OCI-LY3 (cell line): ENCODE measurements around the gene BEGAIN.

Experiments
- EZH2phosphoT487 ChIP-seq: fragments of 200-600 bp; shearing (Covaris generic); IDR thresholded peaks from 2 replicates; pipeline ENCODE4 v1.6.1; 2018; ENCODE audit warnings: antibody characterized with exemption, mixed run types, low read depth
- TF ChIP-seq, protein P1 (sequence below): fragments of 200-600, 300-600 bp; sonication (generic); IDR thresholded peaks from 2 replicates; pipeline ENCODE4 v1.5.1; 2014; ENCODE audit warnings: antibody characterized with exemption, low read length, low read depth

DNA sequence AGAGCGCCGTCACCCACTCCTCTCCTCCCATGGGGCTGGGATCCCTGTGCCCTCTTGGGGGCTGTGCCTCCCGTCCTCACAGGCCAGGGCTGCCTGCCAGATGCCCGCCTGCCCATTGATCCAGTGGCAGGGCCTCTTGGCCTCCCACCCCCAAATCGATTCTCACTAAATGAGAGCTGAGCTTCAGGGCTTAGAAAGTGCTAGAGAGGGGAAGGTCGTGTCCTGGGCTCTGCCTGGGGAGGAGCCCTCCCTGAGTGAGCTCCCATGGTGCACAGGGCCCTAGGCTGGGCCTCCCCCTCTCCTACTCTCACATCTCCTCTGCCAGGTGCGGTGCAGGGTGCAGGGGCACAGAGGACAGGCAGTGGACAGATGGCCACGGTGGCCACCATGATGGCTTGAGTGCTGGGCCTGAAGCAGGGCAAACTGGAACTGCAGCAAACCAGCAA, 9.2 kb downstream of the BEGAIN start:
- TF ChIP-seq, protein P1, sequence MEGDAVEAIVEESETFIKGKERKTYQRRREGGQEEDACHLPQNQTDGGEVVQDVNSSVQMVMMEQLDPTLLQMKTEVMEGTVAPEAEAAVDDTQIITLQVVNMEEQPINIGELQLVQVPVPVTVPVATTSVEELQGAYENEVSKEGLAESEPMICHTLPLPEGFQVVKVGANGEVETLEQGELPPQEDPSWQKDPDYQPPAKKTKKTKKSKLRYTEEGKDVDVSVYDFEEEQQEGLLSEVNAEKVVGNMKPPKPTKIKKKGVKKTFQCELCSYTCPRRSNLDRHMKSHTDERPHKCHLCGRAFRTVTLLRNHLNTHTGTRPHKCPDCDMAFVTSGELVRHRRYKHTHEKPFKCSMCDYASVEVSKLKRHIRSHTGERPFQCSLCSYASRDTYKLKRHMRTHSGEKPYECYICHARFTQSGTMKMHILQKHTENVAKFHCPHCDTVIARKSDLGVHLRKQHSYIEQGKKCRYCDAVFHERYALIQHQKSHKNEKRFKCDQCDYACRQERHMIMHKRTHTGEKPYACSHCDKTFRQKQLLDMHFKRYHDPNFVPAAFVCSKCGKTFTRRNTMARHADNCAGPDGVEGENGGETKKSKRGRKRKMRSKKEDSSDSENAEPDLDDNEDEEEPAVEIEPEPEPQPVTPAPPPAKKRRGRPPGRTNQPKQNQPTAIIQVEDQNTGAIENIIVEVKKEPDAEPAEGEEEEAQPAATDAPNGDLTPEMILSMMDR, result no peak
- no peak for TF ChIP-seq EZH2phosphoT487
